T-cell (primary cell): ENCODE data around the gene TST. TPM values are rescaled to one million over a fixed set of nuclear protein-coding genes. Genes with fewer than 3 reads are reported as not detected.

Experiments
- ATAC-seq, 4 experiments: fragments of 200-7000 bp in 3 of 4; fragments of 150-1000 bp in 1 of 4; cut with Tn5 transposase; replicated peaks in 1 of 4; 1 replicate in 3 of 4; 2 replicates in 1 of 4; pipeline ENCODE4 v1.10.0; 2021; ENCODE audit warnings: moderate library complexity in 3 of 4, mild to moderate bottlenecking in 2 of 4, moderate number of reproducible peaks in 1 of 4
- CTCF ChIA-PET, 2 donors: fragments of 300-600 bp; sonication (Branson Sonifier 250); formaldehyde crosslinking; loops; one replicate each; lab custom pipeline; 2022; ENCODE audit warnings: antibody characterized with exemption in 2 of 2; lab: Charles Lee
- POLR2A ChIA-PET, 2 donors: fragments of 300-600 bp; sonication (Branson Sonifier 250); formaldehyde crosslinking; loops; one replicate each; lab custom pipeline; 2022; ENCODE audit warnings: antibody characterized with exemption in 2 of 2; lab: Charles Lee
- DNase-seq, 35 experiments: peaks; one replicate each; pipeline versions ENCODE4 v3.0.0 to v3.0.0-alpha.2; 2013 to 2023
- H3K27ac ChIP-seq: one replicate; pipeline ENCODE4 v1.5.1; 2013; ENCODE audit warnings: low read length
- H3K27me3 ChIP-seq, 2 experiments: replicated peaks in 1 of 2; 1 replicate in 1 of 2; 2 replicates in 1 of 2; pipeline versions ENCODE4 v1.6.1 to v1.7.0; 2013; ENCODE audit warnings: low read length in 1 of 2, mixed read lengths in 1 of 2; ENCODE audit not compliant: control insufficient read depth in 2 of 2, insufficient read depth in 2 of 2; ENCODE audit errors: extremely low read depth in 1 of 2
- H3K36me3 ChIP-seq, 2 donors: 1 replicate in 1 of 2; 2 replicates in 1 of 2; pipeline versions ENCODE4 v1.6.1 to v1.7.0; 2013; ENCODE audit warnings: low read length in 1 of 2; ENCODE audit not compliant: control insufficient read depth in 2 of 2, insufficient read depth in 1 of 2; ENCODE audit errors: extremely low read depth in 1 of 2
- H3K4me1 ChIP-seq, 2 experiments: 1 replicate in 1 of 2; 2 replicates in 1 of 2; pipeline versions ENCODE4 v1.6.1 to v1.7.0; 2013; ENCODE audit warnings: low read length in 2 of 2, mixed read lengths in 1 of 2; ENCODE audit not compliant: insufficient read depth in 2 of 2, control insufficient read depth in 1 of 2; ENCODE audit errors: extremely low read depth in 1 of 2
- H3K4me3 ChIP-seq, 2 donors: 1 replicate in 1 of 2; 2 replicates in 1 of 2; pipeline versions ENCODE4 v1.5.1 to v1.7.0; 2013; ENCODE audit warnings: mild to moderate bottlenecking in 2 of 2, low read length in 1 of 2, moderate library complexity in 1 of 2; ENCODE audit not compliant: control insufficient read depth in 1 of 2; ENCODE audit errors: extremely low read depth in 1 of 2
- H3K9me3 ChIP-seq: 2 replicates; pipeline ENCODE4 v1.7.0; 2013
- H3K27ac Mint-ChIP-seq, 2 donors: one replicate each; pipeline ENCODE4 v1.8.0; 2020 to 2021; ENCODE audit warnings: mild to moderate bottlenecking in 2 of 2, mixed read lengths in 2 of 2
- H3K27me3 Mint-ChIP-seq, 2 donors: one replicate each; pipeline ENCODE4 v1.8.0; 2021 to 2022; ENCODE audit warnings: mixed read lengths in 2 of 2
- H3K36me3 Mint-ChIP-seq: one replicate; pipeline ENCODE4 v1.8.0; 2021; ENCODE audit warnings: mixed read lengths
- H3K4me1 Mint-ChIP-seq, 3 donors: one replicate each; pipeline ENCODE4 v1.8.0; 2020 to 2022; ENCODE audit warnings: mixed read lengths in 3 of 3, mild to moderate bottlenecking in 1 of 3
- H3K4me3 Mint-ChIP-seq, 3 donors: one replicate each; pipeline ENCODE4 v1.8.0; 2020 to 2022; ENCODE audit warnings: mild to moderate bottlenecking in 3 of 3, mixed read lengths in 3 of 3, moderate library complexity in 3 of 3
- H3K9me3 Mint-ChIP-seq, 3 donors: one replicate each; pipeline ENCODE4 v1.8.0; 2020 to 2022; ENCODE audit warnings: mixed read lengths in 3 of 3
- WGBS: methylation state at CpG from one replicate; pipeline ENCODE4 v1.1.5; 2013; ENCODE audit warnings: missing lambda C conversion rate; ENCODE audit not compliant: insufficient coverage; 5-methylcytosine and 5-hydroxymethylcytosine counted together
- total RNA-seq, 35 experiments: library from RNA in 6 of 35; stranded (reverse) in 6 of 35; fragments of 120-200 nt in 1 of 35; gene quantifications; one replicate each; pipeline versions ENCODE4 v1.2.1 to v1.2.4 and lab custom pipeline; 2013 to 2026

The TST gene
- total RNA-seq, 5 donors from 2014 or later (not counting 1 experiment from before 2014, with no cell fraction given) = 0.61 to 2.2 (median 1.0) TPM

- Mint-ChIP-seq H3K4me1 (no peaks in the 10 kb centered on the region), H3K4me3 (no peak overlapping the region), H3K27ac (no peak overlapping the region), H3K27me3 (peaks cover 4 to 20% of the 10 kb centered on the region in 2 donors), H3K36me3 (no peaks in the 10 kb centered on the region), H3K9me3 (no peaks in the 10 kb centered on the region)
- ChIA-PET CTCF (interaction anchor here in 1 of 2 donors (0.5 kb wide), 1 partner anchor 9 kb away, joined by 12 read pairs; no protein-coding TSS in a partner anchor), POLR2A (no interaction called here)
- 0% methylated on average over 1 of the region's 2 CpGs for WGBS
- peaks cover 0 to 16% of the 10 kb centered on the region in 2 experiments for H3K27me3 ChIP-seq
- no peaks in the 10 kb centered on the region for H3K9me3 ChIP-seq
- H3K4me1 ChIP-seq = no peaks in the 10 kb centered on the region
- no peak for ATAC-seq
- no peak overlapping the region for H3K4me3 ChIP-seq
- H3K36me3 ChIP-seq = no peaks in the 10 kb centered on the region
- DNase-seq = no peak
- no peak overlapping the region for H3K27ac ChIP-seq
Observed at GRCh38 chr22:37008365-37008764, 10.9 kb downstream of the TST start.

- no peaks in the 10 kb centered on the region for H3K9me3 Mint-ChIP-seq
- no peaks in the 10 kb centered on the region for H3K9me3 ChIP-seq
- peaks cover 11 to 24% of the 10 kb centered on the region in 2 donors for H3K27me3 Mint-ChIP-seq
- H3K4me1 Mint-ChIP-seq = no peaks in the 10 kb centered on the region
- H3K4me3 Mint-ChIP-seq = no peak overlapping the region
- peaks cover 0 to 22% of the 10 kb centered on the region in 2 experiments for H3K27me3 ChIP-seq
- ChIA-PET POLR2A (no interaction called here), CTCF (no interaction called here)
- H3K27ac ChIP-seq = no peak overlapping the region
- H3K4me3 ChIP-seq = no peak overlapping the region
- H3K4me1 ChIP-seq = no peaks in the 10 kb centered on the region
- no peak overlapping the region for H3K27ac Mint-ChIP-seq
- ATAC-seq = no peak
- WGBS = no CpG with 5 or more reads among the region's 2 CpGs
- H3K36me3 Mint-ChIP-seq = no peaks in the 10 kb centered on the region
- DNase-seq = no peak
- no peaks in the 10 kb centered on the region for H3K36me3 ChIP-seq
Observed at GRCh38 chr22:37007651-37008050, 11.6 kb downstream of the TST start.

GRCh38 chr22:37002633-37003032 is 16.6 kb downstream of the TST start:
- Histone ChIP-seq H3K9me3 (no peaks in the 10 kb centered on the region), H3K36me3 (no peaks in the 10 kb centered on the region), H3K27ac (no peak overlapping the region), H3K27me3 (peaks cover 0 to 29% of the 10 kb centered on the region in 2 experiments), H3K4me3 (no peak overlapping the region), H3K4me1 (no peaks in the 10 kb centered on the region)
- Mint-ChIP-seq H3K36me3 (no peaks in the 10 kb centered on the region), H3K4me3 (no peak overlapping the region), H3K27me3 (peaks cover 11 to 19% of the 10 kb centered on the region in 2 donors), H3K9me3 (no peaks in the 10 kb centered on the region), H3K27ac (no peak overlapping the region), H3K4me1 (no peaks in the 10 kb centered on the region)
- ATAC-seq (no peak), DNase-seq (no peak)
- WGBS = no CpG with 5 or more reads among the region's 7 CpGs
- ChIA-PET CTCF (interaction anchor here in 1 of 2 donors (0.6 kb wide), 1 partner anchor 988 kb away, joined by 3 read pairs; no protein-coding TSS in a partner anchor), POLR2A (no interaction called here)

GRCh38 chr22:37001826-37002225 is 17.4 kb downstream of the TST start:
- no peak for DNase-seq
- H3K36me3 ChIP-seq = no peaks in the 10 kb centered on the region
- Mint-ChIP-seq H3K27ac (no peak overlapping the region), H3K9me3 (no peaks in the 10 kb centered on the region), H3K4me3 (no peak overlapping the region), H3K27me3 (peaks cover 13 to 18% of the 10 kb centered on the region in 2 donors), H3K4me1 (no peaks in the 10 kb centered on the region), H3K36me3 (no peaks in the 10 kb centered on the region)
- no peaks in the 10 kb centered on the region for H3K4me1 ChIP-seq
- WGBS = 85% methylated on average over 11 of the region's 12 CpGs
- H3K27me3 ChIP-seq = peaks cover 0 to 29% of the 10 kb centered on the region in 2 experiments
- H3K9me3 ChIP-seq = no peaks in the 10 kb centered on the region
- no peak overlapping the region for H3K4me3 ChIP-seq
- CTCF ChIA-PET = no interaction called here
- ATAC-seq = no peak
- H3K27ac ChIP-seq = no peak overlapping the region
- POLR2A ChIA-PET = no interaction called here

GRCh38 chr22:37000676-37001534 is 18.3 kb downstream of the TST start:
- peaks cover 0 to 29% of the 10 kb centered on the region in 2 experiments for H3K27me3 ChIP-seq
- ATAC-seq (no peak), DNase-seq (no peak)
- H3K9me3 ChIP-seq = no peaks in the 10 kb centered on the region
- H3K27ac ChIP-seq = no peak overlapping the region
- H3K4me3 ChIP-seq = no peak overlapping the region
- H3K4me1 ChIP-seq = no peaks in the 10 kb centered on the region
- no peaks in the 10 kb centered on the region for H3K9me3 Mint-ChIP-seq
- no peak overlapping the region for H3K27ac Mint-ChIP-seq
- no peaks in the 10 kb centered on the region for H3K4me1 Mint-ChIP-seq
- CTCF ChIA-PET = no interaction called here
- POLR2A ChIA-PET = no interaction called here
- no peak overlapping the region for H3K4me3 Mint-ChIP-seq
- H3K36me3 ChIP-seq = no peaks in the 10 kb centered on the region
- H3K27me3 Mint-ChIP-seq = peaks cover 10 to 11% of the 10 kb centered on the region in 2 donors
- WGBS = 78% methylated on average over 6 of the region's 11 CpGs
- H3K36me3 Mint-ChIP-seq = no peaks in the 10 kb centered on the region

GRCh38 chr22:36999463-36999862 is 19.8 kb downstream of the TST start:
- POLR2A ChIA-PET = no interaction called here
- no peak for DNase-seq
- Histone ChIP-seq H3K4me3 (no peak overlapping the region), H3K9me3 (no peaks in the 10 kb centered on the region), H3K27me3 (peaks cover 0 to 35% of the 10 kb centered on the region in 2 experiments), H3K4me1 (no peaks in the 10 kb centered on the region), H3K36me3 (no peaks in the 10 kb centered on the region), H3K27ac (no peak overlapping the region)
- ATAC-seq = no peak
- no peaks in the 10 kb centered on the region for H3K9me3 Mint-ChIP-seq
- H3K4me3 Mint-ChIP-seq = no peak overlapping the region
- H3K36me3 Mint-ChIP-seq = no peaks in the 10 kb centered on the region
- WGBS = 83% methylated on average over 1 of the region's 4 CpGs
- CTCF ChIA-PET = no interaction called here
- H3K27ac Mint-ChIP-seq = no peak overlapping the region
- H3K4me1 Mint-ChIP-seq = no peaks in the 10 kb centered on the region
- H3K27me3 Mint-ChIP-seq = peaks cover 14 to 17% of the 10 kb centered on the region in 2 donors
